ENCODE data around the gene RENBP. TPM values are rescaled to one million over a fixed set of nuclear protein-coding genes. Genes with fewer than 3 reads are reported as not detected.

The RENBP gene
- total RNA-seq, 2 experiments from 2014 or later = 6.8 to 7.5 TPM

DNA sequence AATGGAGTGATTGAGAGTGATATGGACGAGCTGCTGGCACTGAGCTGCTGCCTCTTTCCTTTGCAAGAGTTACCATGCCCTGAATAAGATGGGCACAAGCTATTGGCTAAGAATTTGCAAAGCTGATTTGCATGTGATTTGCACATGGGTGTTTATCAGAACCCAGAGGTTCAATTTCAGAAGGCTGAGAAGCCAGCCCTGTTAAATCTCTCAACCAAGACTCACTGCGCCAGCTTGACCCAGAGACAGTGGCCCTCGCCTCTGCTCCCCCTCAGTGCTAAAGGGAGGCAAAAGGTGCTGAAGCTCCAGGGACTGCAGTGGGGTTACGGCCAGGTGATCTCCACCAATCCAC lies 19.1 kb downstream of the RENBP start:
- CTCF ChIA-PET = interaction anchor here (1.2 to 10.2 kb wide), 6 partner anchors 10 to 161 kb away, joined by 3 to 190 read pairs (median 12); partner anchors contain the start of genes HCFC1, IDH3G, NAA10 and PLXNB3
- Mint-ChIP-seq H3K4me1 (peaks cover 32% of the 10 kb centered on the region), H3K9me3 (ENCODE audit: low read depth) (no peaks in the 10 kb centered on the region), H3K4me3 (peak overlapping the region; percentile 85), H3K27ac (peak overlapping the region; percentile 94), H3K27me3 (no peaks in the 10 kb centered on the region), H3K36me3 (peaks cover 23% of the 10 kb centered on the region)
- no peak for DNase-seq
- ATAC-seq = no peak

DNA sequence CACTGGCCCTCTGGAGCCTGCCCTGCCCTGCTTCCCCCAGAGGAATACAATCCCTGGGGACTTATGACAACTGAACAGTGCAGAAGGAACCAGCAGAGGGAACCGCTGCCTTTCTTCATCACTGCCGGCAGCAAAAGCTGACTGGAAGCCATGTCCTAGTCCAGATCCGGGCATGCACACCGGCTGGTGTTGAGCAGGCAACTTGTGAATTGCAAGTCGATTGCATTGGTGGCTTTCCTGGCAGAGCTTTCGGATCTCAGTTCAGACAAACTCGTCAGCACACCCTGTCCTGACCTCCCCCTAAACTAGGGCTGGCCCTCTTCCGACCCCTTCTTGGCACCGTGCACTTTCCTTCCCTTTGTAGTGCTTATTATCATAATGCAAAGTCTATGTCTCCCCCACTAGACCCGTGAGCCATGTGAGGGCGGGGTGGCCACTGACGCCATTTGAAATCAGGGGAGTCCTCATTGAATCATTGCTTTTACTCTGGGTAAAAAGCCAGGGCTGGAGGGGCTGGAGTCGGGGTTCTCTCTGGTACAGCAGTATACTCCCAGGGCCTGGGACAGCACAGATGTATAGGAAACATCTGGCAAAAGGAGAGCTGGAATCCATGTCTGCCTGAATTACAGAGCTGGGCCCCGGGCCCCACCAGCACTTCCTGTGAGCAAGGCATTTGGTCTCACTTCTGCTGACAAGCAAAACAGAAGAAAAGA lies 20.1 kb downstream of the RENBP start:
- H3K9me3 Mint-ChIP-seq (ENCODE audit: low read depth) = no peaks in the 10 kb centered on the region
- peaks cover 31% of the 10 kb centered on the region for H3K4me1 Mint-ChIP-seq
- peaks cover 29% of the 10 kb centered on the region for H3K36me3 Mint-ChIP-seq
- H3K27me3 Mint-ChIP-seq = no peaks in the 10 kb centered on the region
- ATAC-seq (no peak), DNase-seq (peak; percentile 65)
- H3K4me3 Mint-ChIP-seq = peak overlapping the region; percentile 85
- CTCF ChIA-PET = interaction anchor here (1.3 to 10.2 kb wide), 4 partner anchors 11 to 89 kb away, joined by 3 to 190 read pairs (median 34); partner anchors contain the start of genes HCFC1, NAA10 and RENBP
- peak overlapping the region; percentile 94 for H3K27ac Mint-ChIP-seq

DNA sequence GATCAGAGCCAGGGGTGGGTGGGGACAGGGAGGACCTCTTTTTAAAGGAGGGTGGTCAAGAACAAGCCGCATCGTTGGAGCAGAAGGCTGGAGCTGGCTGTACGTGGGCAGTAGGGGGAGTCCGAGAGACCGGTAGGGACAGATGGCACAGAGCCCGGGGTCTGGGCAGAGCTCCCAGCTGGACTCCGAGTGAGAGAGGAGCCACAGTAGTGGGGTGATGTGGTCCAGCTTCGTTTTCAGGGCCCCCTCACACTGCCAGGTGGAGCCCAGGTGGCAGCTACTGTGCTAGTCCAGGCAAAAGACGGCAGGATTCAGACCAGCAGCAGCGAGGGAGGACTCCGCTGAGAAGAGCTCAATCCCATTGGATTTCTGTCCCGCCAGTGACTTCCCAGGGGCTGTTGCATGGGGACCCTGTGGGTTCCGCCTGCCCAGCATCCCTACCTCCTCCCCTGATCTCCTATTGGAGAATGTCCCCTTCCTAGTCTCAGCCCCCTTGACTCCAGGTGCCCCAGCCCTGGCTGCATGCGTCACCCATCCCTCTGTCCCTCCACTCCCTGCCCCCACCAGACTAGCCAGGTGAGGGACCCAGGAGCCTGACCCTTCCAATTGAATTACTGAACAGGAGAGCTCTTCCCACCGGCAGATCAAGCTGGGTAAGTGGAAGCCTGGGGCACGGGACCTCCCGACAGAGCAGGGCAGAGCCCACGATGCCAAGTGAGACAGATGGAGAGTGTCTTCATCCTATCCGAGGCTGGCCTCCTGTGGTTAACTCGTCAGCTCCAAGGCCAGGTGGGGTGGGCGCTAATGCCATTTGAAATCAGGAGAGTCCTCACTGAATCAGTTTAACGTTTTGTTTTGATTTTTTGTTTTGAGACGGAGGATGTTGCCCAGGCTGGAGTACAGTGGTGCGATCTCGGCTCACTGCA lies 21.2 kb downstream of the RENBP start:
- H3K27ac Mint-ChIP-seq = peak overlapping the region; percentile 94
- ATAC-seq (no peak), DNase-seq (no peak)
- H3K27me3 Mint-ChIP-seq = no peaks in the 10 kb centered on the region
- H3K4me3 Mint-ChIP-seq = peak overlapping the region; percentile 85
- H3K36me3 Mint-ChIP-seq = peaks cover 31% of the 10 kb centered on the region
- H3K9me3 Mint-ChIP-seq (ENCODE audit: low read depth) = no peaks in the 10 kb centered on the region
- CTCF ChIA-PET = interaction anchor here (0.5 to 10.2 kb wide), 11 partner anchors 11 to 167 kb away, joined by 3 to 190 read pairs (median 4); partner anchors contain the start of genes HCFC1, IDH3G, NAA10 and RENBP
- peaks cover 24% of the 10 kb centered on the region for H3K4me1 Mint-ChIP-seq

DNA sequence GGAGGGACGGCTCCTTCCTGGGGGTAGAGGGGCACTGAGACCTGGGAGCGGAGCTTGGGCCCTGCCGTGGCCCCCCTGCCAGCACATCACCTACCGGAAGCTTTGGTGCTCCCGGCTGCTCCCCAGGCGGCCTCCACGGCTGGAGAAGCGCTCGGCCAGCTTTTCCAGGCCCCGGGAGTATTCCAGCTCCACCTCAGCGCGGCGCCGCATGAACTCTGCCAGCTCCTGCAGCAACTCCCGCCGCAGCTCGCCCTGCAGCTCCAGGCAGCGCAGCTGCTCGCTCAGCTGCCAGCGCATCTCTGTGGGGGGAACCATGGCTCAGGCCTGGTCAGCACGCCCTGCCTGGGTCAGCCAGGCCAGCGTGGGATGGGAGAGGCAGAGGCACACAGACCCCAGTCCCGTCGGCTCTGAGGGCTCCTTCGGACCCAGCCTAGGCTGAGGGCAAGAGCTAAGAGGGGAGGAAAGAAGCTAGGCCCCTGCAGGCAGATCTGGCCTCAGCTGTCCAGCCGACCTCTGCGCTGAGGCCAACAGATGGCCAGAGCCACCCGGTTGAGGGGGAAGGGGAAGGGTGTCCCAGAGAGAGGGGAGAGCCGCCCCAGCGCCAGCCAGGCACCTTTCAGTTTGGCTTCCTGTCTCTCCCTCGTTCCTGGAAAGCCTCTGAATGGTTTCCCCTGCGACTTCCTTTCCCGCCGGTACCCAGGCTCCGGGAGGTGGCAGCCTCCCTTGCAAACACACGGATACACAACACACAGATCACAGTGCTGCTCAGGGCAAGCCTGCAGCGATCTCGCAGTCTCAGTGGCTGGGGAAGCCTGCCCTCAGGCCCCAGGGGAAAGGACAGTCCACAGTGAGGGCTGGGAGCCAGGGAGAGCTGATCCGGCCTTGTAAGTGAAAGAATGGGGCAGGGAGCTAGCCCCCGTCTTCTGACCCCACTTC lies 22.7 kb downstream of the RENBP start:
- DNase-seq (no peak), ATAC-seq (no peak)
- Mint-ChIP-seq H3K27ac (peak overlapping the region; percentile 94), H3K36me3 (peaks cover 38% of the 10 kb centered on the region), H3K27me3 (no peaks in the 10 kb centered on the region), H3K4me3 (peak overlapping the region; percentile 85), H3K4me1 (peaks cover 21% of the 10 kb centered on the region), H3K9me3 (ENCODE audit: low read depth) (no peaks in the 10 kb centered on the region)
- CTCF ChIA-PET = interaction anchor here (1.5 to 10.2 kb wide), 4 partner anchors 10 to 47 kb away, joined by 5 to 190 read pairs (median 28); partner anchors contain the start of genes HCFC1, NAA10 and RENBP

DNA sequence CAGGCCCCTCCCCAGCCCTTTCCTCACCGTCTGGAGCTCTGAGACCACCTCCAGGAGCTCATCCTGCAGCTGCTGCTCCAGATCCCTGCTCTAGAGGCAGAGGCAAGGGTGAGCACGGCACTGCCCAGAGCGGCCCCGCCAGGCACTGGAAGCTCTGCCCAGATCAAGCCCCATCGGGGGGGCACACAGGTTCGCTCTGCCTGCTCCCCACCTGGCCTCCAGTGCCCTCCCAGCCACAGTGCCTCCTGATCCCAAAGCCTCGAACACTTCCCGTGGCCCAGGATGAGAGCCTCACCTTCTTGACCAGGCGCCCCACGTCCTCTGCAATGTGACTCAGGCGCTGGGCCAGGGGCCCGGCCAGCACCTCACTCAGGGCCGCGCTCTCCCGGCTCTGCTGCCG lies 23.4 kb downstream of the RENBP start:
- Mint-ChIP-seq H3K27me3 (no peaks in the 10 kb centered on the region), H3K27ac (peak overlapping the region; percentile 11), H3K4me3 (no peak overlapping the region), H3K4me1 (peaks cover 21% of the 10 kb centered on the region), H3K9me3 (ENCODE audit: low read depth) (no peaks in the 10 kb centered on the region), H3K36me3 (peaks cover 40% of the 10 kb centered on the region)
- ATAC-seq = no peak
- CTCF ChIA-PET = interaction anchor here (7.7 to 10.2 kb wide), 2 partner anchors 28 to 48 kb away, joined by 49 to 190 read pairs; partner anchors contain the start of genes HCFC1 and RENBP
- DNase-seq = no peak

DNA sequence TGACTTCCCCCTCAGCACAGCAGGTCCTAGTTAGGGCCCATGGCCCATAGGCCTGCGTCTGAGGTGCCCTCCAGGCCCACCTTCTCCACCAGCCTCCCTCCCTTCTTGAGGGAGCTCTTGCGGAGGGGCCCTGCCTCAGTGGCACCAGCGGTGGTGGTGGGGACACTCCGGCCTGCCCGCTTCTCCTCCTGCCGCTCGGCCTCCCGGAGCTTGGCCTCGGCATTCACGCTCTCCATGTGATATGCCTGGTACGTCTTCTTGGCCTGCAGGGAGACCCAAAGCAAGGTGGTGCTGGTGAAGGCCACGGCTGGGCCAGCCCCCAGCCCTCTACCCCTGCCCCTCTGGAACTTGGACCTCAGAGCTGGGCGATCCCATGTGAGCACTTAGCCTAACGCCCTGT lies 23.9 kb downstream of the RENBP start:
- no peak for DNase-seq
- CTCF ChIA-PET = interaction anchor here (10.2 kb wide), 1 partner anchor 28 kb away, joined by 190 read pairs; the partner anchor contains the start of gene RENBP
- H3K9me3 Mint-ChIP-seq (ENCODE audit: low read depth) = no peaks in the 10 kb centered on the region
- peaks cover 44% of the 10 kb centered on the region for H3K36me3 Mint-ChIP-seq
- H3K4me1 Mint-ChIP-seq = peaks cover 21% of the 10 kb centered on the region
- H3K27ac Mint-ChIP-seq = no peak overlapping the region
- ATAC-seq = no peak
- no peak overlapping the region for H3K4me3 Mint-ChIP-seq
- no peaks in the 10 kb centered on the region for H3K27me3 Mint-ChIP-seq

DNA sequence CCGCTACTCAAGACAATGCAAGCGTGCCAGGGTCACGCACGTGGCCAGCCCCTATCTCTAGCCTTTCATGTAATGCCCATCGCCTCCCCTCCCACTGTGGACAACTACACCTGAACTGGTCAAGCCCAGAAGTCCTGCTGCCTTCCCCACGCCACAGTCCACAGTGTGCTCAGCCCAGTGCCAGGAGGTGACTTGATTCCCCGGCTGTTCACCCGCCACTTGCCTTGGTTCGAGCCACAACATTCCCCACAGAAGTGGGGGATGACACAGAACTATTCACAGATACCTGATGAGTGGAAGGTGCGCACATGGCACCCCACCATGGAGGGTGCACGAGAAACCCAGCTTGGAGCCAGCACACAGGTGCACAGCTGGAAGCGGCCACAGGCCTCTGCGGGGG lies 25.2 kb downstream of the RENBP start:
- no peak overlapping the region for H3K27ac Mint-ChIP-seq
- CTCF ChIA-PET = no interaction called here
- no peaks in the 10 kb centered on the region for H3K27me3 Mint-ChIP-seq
- H3K4me3 Mint-ChIP-seq = no peak overlapping the region
- no peak for DNase-seq
- H3K9me3 Mint-ChIP-seq (ENCODE audit: low read depth) = no peaks in the 10 kb centered on the region
- ATAC-seq = no peak
- H3K36me3 Mint-ChIP-seq = peaks cover 36% of the 10 kb centered on the region
- H3K4me1 Mint-ChIP-seq = peaks cover 21% of the 10 kb centered on the region

DNA sequence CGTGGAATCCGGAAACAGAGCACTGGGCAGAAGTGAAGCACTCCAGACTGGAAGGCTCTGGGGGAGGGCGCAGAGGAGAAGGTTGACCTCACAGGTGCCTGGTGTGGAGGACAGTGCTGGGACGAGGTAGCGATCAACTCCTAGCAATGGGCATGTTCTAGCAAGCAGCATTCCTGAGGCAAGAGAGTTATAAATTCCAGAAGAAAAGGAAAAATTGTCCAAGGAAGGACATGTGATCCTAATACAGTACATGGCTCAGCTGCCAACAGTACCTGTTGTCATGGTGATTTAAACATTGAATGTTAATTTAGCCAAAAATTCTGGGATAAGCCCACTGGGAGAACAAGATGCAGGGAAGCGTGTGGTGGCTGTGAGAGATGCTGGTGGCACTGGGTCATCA lies 26.6 kb downstream of the RENBP start:
- peaks cover 33% of the 10 kb centered on the region for H3K36me3 Mint-ChIP-seq
- CTCF ChIA-PET = no interaction called here

DNA sequence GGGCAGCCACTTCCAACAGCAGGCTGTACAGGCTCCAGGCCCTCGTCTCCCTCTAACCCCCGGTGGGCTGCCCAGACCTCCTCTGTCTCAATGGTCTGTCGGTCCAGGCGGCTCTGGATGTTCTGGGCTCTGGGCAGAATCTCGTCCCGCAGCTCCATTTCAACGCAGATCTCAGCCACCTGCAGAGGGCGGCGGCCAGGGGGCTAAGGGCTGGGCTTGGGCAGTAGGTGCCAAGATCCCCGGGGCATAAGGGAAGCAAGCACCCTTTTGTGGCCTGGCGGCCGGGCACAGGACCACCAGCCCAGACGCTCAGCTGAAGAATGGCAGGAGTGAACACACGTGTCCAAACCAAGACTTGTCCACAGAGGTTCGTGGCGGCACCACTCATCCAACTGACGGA lies 30.7 kb downstream of the RENBP start:
- DNase-seq (no peak), ATAC-seq (no peak)
- no peaks in the 10 kb centered on the region for H3K27me3 Mint-ChIP-seq
- no peaks in the 10 kb centered on the region for H3K4me1 Mint-ChIP-seq
- no peak overlapping the region for H3K27ac Mint-ChIP-seq
- no peak overlapping the region for H3K4me3 Mint-ChIP-seq
- peaks cover 21% of the 10 kb centered on the region for H3K36me3 Mint-ChIP-seq
- no peaks in the 10 kb centered on the region for H3K9me3 Mint-ChIP-seq (ENCODE audit: low read depth)
- CTCF ChIA-PET = interaction anchor here (1.1 kb wide), 1 partner anchor 39 kb away, joined by 3 read pairs; no protein-coding TSS in a partner anchor

More for the DNA sequence above, 26.6 kb downstream of the RENBP start:
- no peaks in the 10 kb centered on the region for H3K27me3 Mint-ChIP-seq
- ATAC-seq = no peak
- H3K27ac Mint-ChIP-seq = no peak overlapping the region
- no peak overlapping the region for H3K4me3 Mint-ChIP-seq
- peaks cover 14% of the 10 kb centered on the region for H3K4me1 Mint-ChIP-seq
- no peak for DNase-seq
- no peaks in the 10 kb centered on the region for H3K9me3 Mint-ChIP-seq (ENCODE audit: low read depth)

DNA sequence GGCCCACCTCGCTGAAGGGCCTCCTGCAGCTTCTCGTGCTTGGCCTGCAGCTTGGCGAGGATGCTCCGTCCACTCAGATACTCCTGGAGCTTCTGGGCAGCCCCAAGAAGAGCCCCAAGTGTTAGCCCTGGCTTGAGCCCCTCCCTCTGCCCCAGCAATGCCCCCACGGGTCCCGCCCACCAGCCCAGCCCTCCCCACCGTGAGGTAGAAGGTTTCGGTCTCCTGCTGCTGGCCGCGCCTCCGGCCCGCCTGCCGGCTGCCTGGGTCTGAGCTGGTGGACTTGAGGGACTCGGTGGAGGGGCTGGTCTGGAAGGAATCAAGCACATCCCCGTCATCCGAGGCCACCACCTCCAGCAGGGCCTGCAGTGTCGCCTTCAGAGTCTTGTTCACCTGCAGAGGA lies 31.2 kb downstream of the RENBP start:
- no peak for DNase-seq
- H3K36me3 Mint-ChIP-seq = peaks cover 17% of the 10 kb centered on the region
- no peaks in the 10 kb centered on the region for H3K9me3 Mint-ChIP-seq (ENCODE audit: low read depth)
- no peak overlapping the region for H3K27ac Mint-ChIP-seq
- ATAC-seq = no peak
- no peaks in the 10 kb centered on the region for H3K27me3 Mint-ChIP-seq
- no peaks in the 10 kb centered on the region for H3K4me1 Mint-ChIP-seq
- H3K4me3 Mint-ChIP-seq = no peak overlapping the region
- CTCF ChIA-PET = interaction anchor here (1.1 kb wide), 1 partner anchor 40 kb away, joined by 3 read pairs; no protein-coding TSS in a partner anchor

DNA sequence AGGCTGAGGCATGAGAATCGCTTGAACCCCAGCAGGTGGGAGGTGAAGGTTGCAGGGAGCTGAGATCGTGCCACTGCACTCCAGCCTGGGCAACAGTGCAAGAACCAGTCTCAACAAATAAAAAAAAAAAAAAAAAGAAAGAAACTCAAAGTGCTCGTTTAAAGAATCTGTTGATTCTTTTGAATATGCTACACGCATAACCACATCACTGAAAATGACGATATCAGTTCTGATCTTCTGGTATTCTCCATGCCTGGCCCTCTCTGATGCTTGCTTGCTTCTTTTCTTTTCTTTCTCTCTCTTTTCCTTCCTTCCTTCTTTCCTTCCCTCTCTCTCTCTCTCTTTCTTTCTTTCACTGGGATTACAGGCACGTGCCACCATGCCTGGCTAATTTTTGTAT lies 32.6 kb downstream of the RENBP start:
- no peak for DNase-seq
- CTCF ChIA-PET = interaction anchor here (1.2 kb wide), 1 partner anchor 11 kb away, joined by 6 read pairs; no protein-coding TSS in a partner anchor
- peaks cover 3% of the 10 kb centered on the region for H3K4me1 Mint-ChIP-seq
- no peak for ATAC-seq
- H3K9me3 Mint-ChIP-seq (ENCODE audit: low read depth) = no peaks in the 10 kb centered on the region
- peaks cover 10% of the 10 kb centered on the region for H3K36me3 Mint-ChIP-seq
- peak overlapping the region; percentile 43 for H3K27ac Mint-ChIP-seq
- H3K27me3 Mint-ChIP-seq = no peaks in the 10 kb centered on the region
- no peak overlapping the region for H3K4me3 Mint-ChIP-seq

DNA sequence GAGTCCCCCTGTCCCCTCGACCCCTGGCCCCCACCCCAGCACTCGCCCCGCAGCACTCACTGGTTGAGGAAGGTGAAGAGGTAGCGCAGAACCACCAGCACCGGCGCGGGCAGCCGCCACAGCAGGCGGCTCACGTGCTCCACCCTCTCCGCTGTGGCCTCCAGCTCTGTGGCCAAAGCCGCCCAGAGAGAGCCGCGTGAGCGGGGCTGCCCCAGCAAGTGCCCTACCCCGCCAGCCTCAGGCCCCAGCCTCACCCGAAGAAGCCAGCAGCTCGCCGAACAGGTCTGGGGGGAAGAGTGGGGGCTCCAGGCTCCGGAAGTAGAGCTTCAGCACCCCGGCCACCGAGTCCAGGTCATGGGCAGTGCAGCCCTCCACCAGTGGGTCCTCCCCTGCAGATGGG lies 34.0 kb downstream of the RENBP start:
- peaks cover 2% of the 10 kb centered on the region for H3K36me3 Mint-ChIP-seq
- H3K9me3 Mint-ChIP-seq (ENCODE audit: low read depth) = no peaks in the 10 kb centered on the region
- peaks cover 13% of the 10 kb centered on the region for H3K4me1 Mint-ChIP-seq
- DNase-seq (no peak), ATAC-seq (no peak)
- H3K27me3 Mint-ChIP-seq = no peaks in the 10 kb centered on the region
- CTCF ChIA-PET = interaction anchor here (1.3 kb wide), 1 partner anchor 43 kb away, joined by 4 read pairs; no protein-coding TSS in a partner anchor
- H3K4me3 Mint-ChIP-seq = no peak overlapping the region
- H3K27ac Mint-ChIP-seq = no peak overlapping the region
